ENCODE data around the gene FAM222B.
"Not testable (repeated sequence)": the region's sequence is repeated elsewhere in the genome, so short reads cannot be mapped to it uniquely, and the experiment has no call there.

FAM222B gene

DNA sequence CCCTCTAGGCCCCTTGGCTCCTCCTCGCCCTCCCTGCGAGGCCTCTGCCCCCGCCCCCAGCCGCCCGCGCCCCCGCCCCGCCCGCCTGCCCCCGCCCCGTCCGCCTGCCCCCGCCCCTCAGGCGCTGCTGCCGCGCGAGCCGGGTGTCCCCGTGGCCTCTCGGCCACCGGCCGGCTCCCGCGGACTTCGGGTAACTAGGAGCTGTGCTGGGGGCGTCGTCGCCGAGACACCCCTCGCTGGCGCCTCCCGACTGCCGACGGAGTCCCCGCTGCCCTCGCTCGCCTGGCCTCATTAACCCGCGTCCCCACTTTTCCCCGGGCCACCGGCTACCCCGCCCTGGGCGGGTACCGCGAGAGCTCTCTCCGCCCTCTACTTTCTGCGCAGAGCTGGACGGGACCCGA is 116.4 kb downstream of the FAM222B start, which contains the start of gene TLCD1:
Gene TLCD1, minus strand, starts transcription at position 8 of the 401 bp plus-strand sequence. CDS start 136 bp downstream, outside the sequence.
- DNase-seq = peak; percentile 87

DNA sequence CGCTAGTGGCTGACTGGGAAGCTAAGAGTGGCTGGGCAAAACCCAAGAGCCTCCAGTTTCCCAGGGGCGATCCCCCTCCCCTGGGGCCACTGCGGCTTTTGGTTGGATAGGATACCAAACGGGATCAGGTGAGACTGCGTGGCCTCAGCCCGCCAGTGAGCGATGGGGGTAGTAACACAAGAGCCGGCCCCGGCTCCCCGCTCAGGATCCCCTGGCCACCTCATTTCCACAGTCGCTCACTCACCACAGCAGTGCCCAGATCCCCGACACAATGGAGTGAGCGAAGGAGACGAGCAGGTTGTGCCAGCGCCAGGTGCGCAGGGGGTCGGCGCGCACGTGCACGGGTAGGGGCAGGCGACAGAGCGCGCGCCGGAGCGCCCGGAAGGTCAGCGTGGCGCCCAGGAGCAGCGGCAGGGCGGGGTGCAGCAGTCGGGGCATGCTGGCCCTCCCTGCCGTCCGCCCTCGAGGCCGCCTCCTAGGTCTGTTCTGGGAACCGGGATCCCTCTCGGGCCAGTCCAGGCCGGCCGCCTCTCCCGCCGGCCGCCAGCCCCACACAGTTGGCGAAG is 116.8 kb downstream of the FAM222B start:
- peak; percentile 88 for DNase-seq

DNA sequence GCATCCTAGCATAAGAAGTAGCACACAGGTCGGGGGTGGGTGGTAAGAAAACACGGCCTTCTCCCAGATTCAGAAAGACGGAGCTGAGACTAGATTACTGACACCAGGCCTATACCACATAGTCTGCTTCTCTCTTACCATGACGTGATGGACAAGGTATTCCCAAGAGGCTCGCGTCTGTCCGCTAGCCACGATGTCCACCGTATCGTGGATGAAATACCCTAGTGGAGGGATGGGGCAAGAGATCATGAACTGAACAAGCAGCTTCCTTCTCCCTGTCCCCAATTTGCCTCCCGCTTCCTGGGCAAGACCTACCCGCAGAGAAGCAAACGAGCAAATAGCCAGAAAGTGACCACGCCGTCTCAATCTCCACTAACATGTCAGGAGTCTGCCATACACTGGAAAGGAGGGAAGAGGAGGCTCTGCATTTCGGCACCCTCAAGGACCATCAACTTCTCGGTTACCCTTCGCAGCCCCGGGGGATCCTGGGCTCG is 117.4 kb downstream of the FAM222B start:
- peak; percentile 73 for DNase-seq

DNA sequence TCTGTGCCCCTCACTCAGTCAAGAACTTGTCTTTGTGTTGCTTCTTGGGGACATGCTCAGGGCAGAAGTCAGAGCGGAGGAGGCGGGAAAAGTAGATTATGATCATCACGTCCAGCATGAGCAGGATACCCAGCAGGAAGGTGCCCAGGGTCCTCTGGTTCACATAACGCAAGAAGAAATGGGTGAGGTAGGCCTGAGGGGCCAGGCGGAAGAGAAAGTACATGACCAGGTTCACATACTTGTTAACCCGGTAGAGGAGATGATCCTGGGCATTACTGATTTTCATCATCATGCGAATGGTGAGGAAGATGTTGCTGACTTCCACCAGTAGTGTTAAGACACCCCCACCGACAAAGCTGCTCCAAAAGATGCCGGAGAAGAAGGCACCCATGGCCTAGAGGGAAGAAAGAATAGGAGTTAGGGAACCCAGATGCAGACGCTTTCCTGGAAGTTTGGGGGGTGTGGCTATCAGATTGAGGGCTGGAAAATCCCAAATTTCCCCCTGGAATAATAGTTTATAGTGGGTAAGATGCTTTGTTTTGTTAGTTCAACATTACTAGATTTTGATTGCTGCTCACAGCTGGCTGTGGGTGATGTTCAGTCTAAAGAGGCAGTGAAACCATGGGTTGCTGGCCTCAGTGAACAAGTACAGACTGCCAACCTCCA is 118.0 kb downstream of the FAM222B start:
- peak; percentile 40 for DNase-seq

DNA sequence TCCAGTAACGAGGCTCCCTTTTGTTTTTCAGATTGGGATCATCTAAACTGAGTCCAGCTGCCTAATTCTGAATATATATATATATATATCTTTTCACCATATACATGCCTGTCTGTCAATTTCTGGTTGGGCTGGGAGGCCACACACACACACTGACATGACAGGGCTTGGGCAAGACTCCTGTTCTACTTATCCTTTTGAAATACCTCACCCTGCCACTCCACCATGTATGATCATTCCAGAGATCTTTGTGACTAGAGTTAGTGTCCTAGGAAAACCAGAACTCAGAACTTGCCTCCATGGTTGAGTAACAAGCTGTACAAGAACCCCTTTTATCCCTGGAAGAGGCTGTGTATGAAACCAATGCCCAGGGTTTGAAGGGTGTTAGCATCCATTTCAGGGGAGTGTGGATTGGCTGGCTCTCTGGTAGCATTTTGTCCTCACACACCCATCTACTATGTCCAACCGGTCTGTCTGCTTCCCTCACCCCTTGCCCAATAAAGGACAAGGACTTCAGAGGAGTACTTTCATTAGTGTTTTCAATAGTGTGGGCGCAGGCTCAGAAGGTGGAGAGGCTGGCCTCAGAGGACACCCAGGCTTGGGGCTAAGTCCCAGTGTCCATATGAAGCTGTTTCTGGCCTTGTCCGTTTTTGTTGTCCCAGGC is 118.6 kb downstream of the FAM222B start:
- DNase-seq = not testable (repeated sequence)

DNA sequence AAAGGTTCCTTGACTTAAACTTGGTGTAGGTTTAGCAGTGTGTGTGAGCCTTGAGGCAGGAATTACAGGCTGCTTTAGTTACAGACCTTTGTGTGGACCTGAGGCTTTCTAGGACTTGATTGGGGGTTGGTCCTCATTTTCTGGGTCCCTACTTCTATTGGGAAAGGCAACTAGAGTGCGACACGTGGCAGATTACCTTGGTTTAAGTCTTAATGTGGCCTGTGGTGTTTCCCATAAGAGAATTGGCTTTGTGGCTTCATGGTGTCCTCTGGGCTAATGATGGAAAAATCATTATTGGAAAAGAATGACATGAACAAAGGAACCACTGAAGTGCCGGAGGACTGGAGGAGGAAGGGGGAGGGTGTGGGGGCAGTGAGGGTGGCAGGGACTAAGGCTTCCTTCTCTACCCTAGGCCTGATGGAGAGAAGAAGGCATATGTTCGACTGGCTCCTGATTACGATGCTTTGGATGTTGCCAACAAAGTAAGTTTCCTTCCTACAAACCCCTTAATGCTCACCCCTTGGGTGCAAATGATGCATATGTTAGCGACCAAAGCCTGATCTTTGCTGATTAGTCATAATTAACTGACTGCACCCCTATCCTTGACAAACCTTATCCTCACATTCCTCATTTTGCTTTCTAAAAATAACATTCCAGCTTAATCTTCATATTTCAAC is 119.3 kb downstream of the FAM222B start:
- DNase-seq = no peak

DNA sequence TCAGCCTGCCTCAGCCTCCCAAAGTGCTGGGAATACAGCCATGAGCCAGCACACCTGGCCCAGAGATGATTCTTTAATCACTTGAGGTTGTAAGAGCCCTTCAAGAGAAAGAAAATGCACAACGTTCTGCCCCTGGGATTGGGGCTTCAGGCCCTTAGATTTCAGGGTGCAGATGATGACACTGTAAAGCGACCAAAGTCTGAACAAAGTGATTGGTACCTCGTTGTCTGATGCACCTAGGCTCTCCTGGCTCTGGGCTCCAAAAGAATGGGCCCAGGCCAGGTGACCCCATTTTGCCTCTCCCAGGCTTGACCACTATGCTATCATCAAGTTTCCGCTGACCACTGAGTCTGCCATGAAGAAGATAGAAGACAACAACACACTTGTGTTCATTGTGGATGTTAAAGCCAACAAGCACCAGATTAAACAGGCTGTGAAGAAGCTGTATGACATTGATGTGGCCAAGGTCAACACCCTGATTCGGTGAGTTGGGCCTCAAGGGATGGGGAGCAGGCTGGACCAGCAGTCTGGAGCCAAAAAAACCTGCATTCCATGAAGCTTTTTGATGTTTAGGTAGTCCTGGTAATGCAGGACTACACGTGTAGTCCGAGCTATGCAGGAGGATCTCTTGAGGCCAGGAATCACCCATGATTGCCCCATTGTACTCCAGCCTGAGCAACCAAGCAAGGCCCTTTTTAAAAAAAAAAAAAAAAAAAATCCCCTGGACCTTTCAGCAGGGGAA is 120.0 kb downstream of the FAM222B start:
- no peak for DNase-seq

DNA sequence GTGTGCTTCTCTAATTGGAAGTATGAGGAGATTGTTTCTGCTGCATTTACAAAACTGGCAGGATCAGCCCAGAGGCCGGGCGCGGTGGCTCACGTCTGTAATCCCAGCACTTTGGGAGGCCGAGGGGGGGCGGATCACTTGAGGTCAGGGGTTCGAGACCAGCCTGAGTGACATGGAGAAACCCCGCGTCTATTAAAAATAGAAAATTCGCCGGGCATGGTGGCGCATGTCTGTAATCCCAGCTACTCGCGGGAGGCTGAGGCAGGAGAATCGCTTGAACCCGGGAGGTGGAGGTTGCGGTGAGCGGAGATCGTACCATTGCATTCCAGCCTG is 121.6 kb downstream of the FAM222B start:
- not testable (repeated sequence) for DNase-seq

DNA sequence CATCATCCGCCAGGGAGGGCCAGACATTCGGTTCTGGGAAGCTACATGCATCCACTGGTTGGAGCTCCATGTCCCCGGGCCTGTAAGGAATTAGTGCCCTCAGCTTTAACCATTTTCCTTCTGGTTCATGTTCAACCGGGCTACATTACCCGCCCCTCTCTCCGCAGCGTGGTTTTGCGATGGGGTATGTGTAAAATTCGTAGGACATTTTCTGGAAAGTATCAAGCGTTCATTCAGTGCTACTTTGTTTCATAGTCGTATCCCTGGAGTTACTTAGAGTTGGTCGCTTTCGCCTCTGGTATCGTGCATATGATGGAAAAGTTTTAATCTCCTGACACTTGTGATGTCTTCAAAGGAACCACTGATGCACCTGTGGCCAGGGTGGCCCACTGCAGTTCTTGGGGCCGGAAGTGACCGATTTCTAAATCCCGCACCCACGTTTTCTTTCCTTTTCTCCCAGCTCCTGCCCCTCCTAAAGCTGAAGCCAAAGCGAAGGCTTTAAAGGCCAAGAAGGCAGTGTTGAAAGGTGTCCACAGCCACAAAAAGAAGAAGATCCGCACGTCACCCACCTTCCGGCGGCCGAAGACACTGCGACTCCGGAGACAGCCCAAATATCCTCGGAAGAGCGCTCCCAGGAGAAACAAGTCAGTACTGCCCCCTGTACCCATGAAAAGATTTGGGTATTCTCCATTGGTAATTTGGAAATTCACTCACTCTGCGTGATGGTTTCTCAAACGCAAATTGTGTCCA is 122.2 kb downstream of the FAM222B start:
- peak; percentile 65 for DNase-seq

DNA sequence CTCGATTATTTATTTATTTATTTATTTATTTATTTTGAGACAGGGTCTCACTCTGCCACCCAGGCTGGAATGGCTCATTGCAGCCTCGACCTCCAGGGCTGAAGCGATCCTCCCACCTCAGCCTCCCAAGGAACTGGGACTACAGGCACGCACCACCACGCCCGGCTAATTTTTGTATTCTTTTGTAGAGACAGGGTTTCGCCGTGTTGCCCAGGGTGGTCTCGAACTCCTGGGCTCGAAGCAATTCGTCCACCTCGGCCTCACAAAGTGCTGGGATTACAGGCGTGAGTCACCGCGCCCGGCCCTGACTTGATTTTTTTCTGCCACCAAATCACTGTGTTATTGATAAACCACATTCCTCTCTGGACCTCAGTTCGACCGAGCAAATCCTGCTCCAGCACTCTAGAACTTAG is 123.6 kb downstream of the FAM222B start:
- DNase-seq = no peak

DNA sequence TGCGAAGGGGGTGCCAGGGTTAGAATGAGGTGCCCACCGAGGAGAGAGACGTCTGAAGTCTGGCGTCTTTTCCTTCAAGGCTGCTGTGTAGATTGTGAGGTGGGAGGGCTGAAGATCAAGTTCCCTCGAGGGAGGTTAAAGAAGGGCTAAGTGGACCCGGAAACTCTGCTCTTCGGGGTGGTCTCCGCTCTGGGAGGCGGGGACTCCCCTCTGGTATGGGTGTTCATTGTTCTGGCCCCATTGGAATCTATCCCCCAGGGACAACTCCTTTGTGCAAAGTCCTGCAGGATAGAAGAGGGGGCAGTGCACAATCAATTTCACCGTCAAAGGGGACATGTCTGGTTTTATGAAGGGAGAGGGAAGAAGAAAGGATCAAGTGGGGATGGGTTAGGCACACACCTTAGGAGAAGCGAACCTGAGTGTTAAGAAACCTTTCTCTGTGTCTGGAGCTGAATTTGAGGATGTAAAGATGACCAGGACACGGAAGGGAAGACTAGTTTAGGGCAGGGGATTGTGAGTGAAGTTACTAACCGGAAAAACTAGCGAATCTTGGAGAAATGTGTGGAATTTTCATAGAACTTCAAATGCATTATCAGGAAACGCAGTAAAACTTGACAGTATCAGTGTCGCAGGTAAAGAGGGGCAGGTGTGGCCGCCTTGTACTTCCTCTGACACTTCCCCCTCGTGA is 124.1 kb downstream of the FAM222B start:
- no peak for DNase-seq

DNA sequence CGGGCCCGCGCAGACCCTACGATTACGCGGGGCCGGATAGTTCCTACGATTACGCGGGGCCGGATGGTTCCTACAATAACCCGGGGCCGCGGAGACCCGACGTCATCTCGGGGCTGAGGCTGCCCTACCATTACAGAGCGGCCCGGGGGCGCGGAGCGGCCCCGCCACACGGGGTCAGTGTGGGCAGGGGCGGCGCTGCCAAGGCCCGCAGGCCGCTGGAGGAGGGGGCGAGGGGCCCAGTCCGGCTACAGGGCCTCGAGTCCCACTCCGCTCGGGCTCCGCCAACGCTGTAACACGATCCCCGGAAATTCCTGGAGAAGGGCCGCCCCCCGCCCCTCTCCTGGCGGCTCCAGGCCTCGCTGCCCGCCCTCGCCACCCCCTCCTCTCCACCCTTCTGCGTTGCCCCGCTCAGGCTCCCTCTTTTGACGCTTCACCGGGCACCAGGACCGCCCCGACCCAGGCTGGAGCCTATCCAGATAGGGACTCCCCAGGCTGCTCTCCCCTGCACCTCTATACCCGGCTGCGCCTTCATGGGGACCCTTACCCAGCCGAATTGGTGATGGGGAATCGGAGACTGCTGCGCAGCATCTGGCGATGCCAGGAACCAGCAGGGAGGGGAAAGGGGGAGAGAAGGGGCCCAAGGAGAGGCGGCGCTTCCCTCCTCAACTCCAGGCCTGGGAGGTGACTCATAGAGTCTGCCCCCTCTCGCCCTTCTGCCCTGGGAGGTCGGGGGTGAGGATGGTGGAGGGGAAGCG is 124.8 kb downstream of the FAM222B start, which contains the start of gene RAB34:
Gene RAB34, minus strand, starts transcription at position 291 of the 755 bp plus-strand sequence. CDS start 602 bp downstream, outside the sequence.
- DNase-seq = peak; percentile 63

DNA sequence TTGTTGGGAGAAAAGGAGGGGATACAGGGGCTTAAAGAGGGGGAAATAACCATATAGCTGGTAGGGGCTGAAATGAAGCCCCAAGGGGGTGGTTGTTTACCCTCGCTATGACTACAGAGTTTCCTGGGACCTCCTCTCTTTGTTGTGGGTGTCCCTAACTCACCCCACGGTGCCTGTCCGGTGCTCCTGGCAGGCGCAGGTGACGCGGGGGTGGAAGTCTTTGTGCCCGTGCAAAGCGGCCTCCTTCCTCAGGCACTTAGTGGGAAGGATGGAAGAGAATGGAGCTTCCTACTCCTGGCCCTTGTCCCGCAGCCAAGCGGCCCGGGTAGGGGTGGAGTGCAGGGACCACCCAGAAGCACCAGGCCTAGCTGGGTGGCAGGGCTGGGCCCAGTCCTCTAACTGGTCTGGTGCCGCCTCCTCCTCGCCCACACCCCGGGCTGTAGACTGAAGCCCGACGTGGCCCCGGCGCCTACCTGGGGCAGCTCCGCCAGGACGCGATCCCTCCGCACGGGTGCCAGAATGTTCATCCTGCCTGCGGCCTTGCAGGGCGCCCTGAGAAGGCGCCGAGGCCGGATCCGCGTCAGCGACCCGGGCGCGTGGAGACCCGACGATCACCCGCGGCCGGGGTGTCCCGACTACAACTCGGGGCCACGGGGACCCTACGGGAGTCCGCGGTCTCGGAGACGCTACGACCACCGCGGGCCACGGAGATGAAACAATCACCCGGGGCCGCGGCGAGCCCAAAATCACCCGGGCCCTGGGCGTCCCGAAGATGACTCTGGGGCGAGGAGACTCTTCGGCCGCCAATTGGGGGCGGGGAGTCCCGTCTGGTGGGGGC is 125.6 kb downstream of the FAM222B start:
- no peak for DNase-seq

DNA sequence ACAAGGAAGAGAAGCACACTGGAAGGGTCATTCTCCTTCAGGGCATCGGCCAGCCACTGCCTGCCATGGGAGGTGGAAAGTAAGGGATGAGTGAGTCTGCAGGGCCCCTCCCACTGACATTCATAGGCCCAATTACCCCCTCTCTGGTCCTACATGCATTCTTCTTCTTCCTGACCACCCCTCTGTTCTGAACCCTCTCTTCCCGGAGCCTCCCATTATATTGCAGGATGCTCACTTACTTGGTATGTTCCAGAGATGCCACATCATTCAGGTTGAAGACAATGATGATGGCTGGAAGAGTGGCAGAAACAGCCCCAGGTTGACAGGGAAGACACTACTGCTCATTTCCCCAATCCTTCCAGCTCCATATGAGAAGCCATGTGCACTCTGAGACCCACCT is 127.4 kb downstream of the FAM222B start:
- DNase-seq = no peak

DNA sequence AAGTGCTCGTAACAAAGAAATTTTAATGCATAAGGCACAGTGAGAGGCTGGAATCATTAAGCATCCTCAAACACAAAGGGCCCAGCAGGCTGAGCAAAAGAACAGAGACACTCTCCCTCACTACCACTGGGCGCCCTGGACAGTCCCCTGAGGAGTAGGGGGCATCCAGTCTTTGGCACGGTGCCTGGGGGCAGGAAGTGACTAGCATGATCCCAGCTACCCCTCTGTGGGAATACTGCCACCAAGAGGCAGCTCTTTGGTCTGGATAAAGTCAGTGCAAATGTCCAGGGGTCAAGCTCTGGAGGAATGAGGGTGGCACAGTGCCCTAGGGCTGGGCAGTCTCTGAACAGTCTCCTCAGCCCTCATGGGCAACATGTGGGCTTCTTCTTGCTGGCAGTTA is 128.3 kb downstream of the FAM222B start:
- no peak for DNase-seq

DNA sequence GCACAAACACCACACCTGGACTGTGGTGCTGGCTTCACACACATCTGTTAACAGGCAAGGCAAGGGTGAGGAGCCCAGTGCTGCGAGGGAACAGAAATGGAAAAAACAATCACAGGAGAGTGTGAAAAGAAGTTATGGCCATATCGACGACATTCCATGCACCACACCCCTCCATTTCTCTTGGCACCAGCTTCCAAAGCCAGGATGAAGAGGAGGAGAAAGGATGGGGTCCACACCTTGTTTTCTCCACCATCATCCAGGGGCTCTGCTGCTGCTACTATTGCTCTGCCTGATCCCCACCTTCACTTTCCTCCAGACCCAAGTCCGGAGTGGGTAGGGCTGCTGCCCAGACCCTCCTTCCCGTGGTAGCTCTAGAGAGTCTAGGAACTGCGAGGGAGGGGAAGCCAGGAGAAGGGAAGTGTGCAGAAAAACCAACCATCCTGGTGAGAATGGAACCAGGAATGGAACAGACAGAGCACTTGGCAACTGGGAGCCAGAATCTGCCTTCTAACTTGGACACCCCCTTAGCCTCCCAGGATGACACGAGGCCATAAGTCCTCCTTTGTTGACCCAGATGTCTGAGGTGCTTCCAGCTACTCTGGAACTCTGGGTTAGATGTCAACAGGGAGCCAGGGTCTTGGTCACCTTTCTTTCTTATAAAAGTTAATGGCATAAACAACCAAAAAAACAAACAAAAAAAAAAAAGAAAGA is 129.7 kb downstream of the FAM222B start:
- no peak for DNase-seq

DNA sequence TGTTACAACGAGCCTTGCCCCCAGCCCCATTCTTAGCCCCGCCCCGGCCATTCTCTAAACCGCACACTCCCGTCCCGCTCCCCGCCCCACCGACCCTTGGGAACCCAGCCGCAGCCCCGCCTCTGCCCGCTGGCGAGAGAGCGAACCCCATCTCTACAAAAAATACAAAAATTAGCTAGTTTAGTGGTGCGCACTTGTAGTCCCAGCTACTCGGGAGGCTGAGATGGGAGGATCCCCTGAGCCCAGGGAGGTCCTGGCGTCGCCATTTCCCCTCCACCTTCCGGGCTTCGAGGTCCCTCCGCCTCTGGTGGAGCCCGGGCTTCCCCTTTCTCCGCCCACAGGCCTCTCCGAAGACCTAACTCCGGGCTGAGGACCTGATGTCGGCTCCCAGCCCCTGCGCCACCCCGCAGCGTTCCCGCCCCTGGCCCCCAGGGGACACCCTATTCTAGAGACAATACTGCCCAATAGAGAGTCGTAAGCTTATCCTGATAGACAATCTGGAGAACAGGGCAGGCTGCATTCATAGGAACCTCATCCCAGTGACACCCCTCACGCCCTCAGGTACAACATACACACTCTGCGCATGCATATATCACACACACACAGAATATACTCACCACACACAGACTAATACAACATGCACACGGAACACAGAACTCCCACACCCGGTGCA is 130.4 kb downstream of the FAM222B start:
- DNase-seq = peak; percentile 80

DNA sequence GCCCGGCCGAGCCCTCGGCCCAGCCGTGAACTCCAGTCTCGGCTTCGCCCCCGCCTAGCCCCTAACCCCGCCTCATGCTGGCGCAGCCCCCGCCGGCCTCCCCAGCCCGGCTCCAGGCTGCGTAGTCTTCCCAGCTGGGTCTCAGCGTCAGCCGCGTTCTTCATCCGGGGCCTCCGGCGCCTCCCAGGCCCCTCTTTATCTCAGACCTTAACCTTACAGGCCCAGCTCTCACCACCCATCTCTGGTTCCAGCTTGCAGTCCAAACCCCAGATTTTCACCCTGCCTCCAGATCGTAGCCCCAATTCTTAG is 130.9 kb downstream of the FAM222B start, which contains the start of gene PROCA1:
Gene PROCA1, minus strand, starts transcription at position 166 of the 309 bp plus-strand sequence. CDS start 228 bp downstream, outside the sequence.
- peak; percentile 78 for DNase-seq
